A549 (cell line): ENCODE measurements around the gene TFF3. TPM values are rescaled to one million over a fixed set of nuclear protein-coding genes. Genes with fewer than 3 reads are reported as not detected.

Source experiments
- ATAC-seq, 2 experiments: fragments of 200-7000 bp in 1 of 2; fragments of >200 bp in 1 of 2; cut with Nextera tagmentation in 1 of 2; cut with Tn5 transposase in 1 of 2; 3 replicates each; pipeline versions ENCODE4 v1.8.0 to v1.9.1; 2018 to 2020; ENCODE audit warnings: mild to moderate bottlenecking in 1 of 2, moderate library complexity in 1 of 2
- CTCF ChIA-PET: fragments of 300-600 bp; sonication (Branson Sonifier 250); formaldehyde crosslinking; extraction: SDS; loops from one replicate; lab custom pipeline; 2021; ENCODE audit warnings: antibody characterized with exemption, inconsistent platforms; lab: Yijun Ruan, JAX
- POLR2A ChIA-PET: fragments of 350-600 bp; formaldehyde crosslinking; extraction: SDS; loops from one replicate; lab custom pipeline; 2021; ENCODE audit warnings: antibody characterized with exemption, inconsistent platforms; lab: Yijun Ruan, JAX
- DNase-seq, 2 experiments: peaks; one replicate each; pipeline versions ENCODE4 v3.0.0 to v3.0.0-alpha.2; 2011 to 2016; ENCODE audit warnings: low read depth in 1 of 2, low spot score in 1 of 2
- FAIRE-seq: peaks from 2 replicates; lab custom pipeline; 2011; peaks lifted over from hg19 to GRCh38; lab: Jason Lieb, UNC
- H3K27ac ChIP-seq, 2 experiments: fragments of >200 bp; sonication (Bioruptor Twin); formaldehyde crosslinking; 3 replicates each; pipeline ENCODE4 v1.5.1; 2016 to 2017
- H3K4me1 ChIP-seq: fragments of >200 bp; sonication (Bioruptor Twin); formaldehyde crosslinking; 3 replicates; pipeline ENCODE4 v1.6.1; 2016
- H3K4me2 ChIP-seq: fragments of >200 bp; sonication (Bioruptor Twin); formaldehyde crosslinking; 3 replicates; pipeline ENCODE4 v1.6.1; 2016
- H3K4me3 ChIP-seq: fragments of >200 bp; sonication (Bioruptor Twin); formaldehyde crosslinking; 3 replicates; pipeline ENCODE4 v1.5.1; 2016
- H3K9me3 ChIP-seq: fragments of >200 bp; sonication (Bioruptor Twin); formaldehyde crosslinking; 3 replicates; pipeline ENCODE4 v1.6.1; 2016
- BCL3 ChIP-seq: fragments of >200 bp; sonication (Bioruptor Twin); formaldehyde crosslinking; IDR thresholded peaks from 3 replicates; pipeline ENCODE4 v1.6.1; 2016
- BHLHE40 ChIP-seq: IDR thresholded peaks from 2 replicates; pipeline ENCODE4 v1.6.1; 2012; ENCODE audit warnings: low read depth, low read length, inconsistent platforms
- CBX2 ChIP-seq: fragments of 200-600 bp; sonication (generic); IDR thresholded peaks from 2 replicates; pipeline ENCODE4 v1.6.1; 2016; ENCODE audit warnings: low read depth, mild to moderate bottlenecking, borderline replicate concordance
- CBX8 ChIP-seq: fragments of 200-600 bp; sonication (generic); IDR thresholded peaks from 2 replicates; pipeline ENCODE4 v1.6.1; 2016
- CEBPB ChIP-seq, 2 experiments: fragments of >200 bp in 1 of 2; sonication (Bioruptor Twin) in 1 of 2; formaldehyde crosslinking in 1 of 2; IDR thresholded peaks; 2 replicates each; pipeline ENCODE4 v1.6.1; 2012 to 2016
- CTCF ChIP-seq: fragments of >200 bp; sonication (Bioruptor Twin); formaldehyde crosslinking; IDR thresholded peaks from 3 replicates; pipeline ENCODE4 v1.5.1; 2016
- EHF ChIP-seq: fragments of 250-450 bp; sonication (Bioruptor Pico); IDR thresholded peaks from 2 replicates; pipeline ENCODE4 v1.5.0; 2020; ENCODE audit warnings: mild to moderate bottlenecking
- EHMT2 ChIP-seq: fragments of 200-600 bp; sonication (generic); IDR thresholded peaks from 2 replicates; pipeline ENCODE4 v1.6.1; 2016; ENCODE audit warnings: antibody characterized with exemption, low read depth, mild to moderate bottlenecking, moderate library complexity
- EP300 ChIP-seq, 2 experiments: fragments of >200 bp; sonication (Bioruptor Twin); formaldehyde crosslinking; IDR thresholded peaks; 2 replicates in 1 of 2; 3 replicates in 1 of 2; pipeline ENCODE4 v1.6.1; 2016 to 2017
- FOXS1 ChIP-seq: fragments of 250-450 bp; sonication (Bioruptor Pico); IDR thresholded peaks from 2 replicates; pipeline ENCODE4 v1.5.0; 2020; ENCODE audit warnings: mild to moderate bottlenecking, moderate library complexity
- HDAC2 ChIP-seq: fragments of 200-600 bp; sonication (generic); IDR thresholded peaks from 2 replicates; pipeline ENCODE4 v1.6.1; 2016
- HMGXB4 ChIP-seq: fragments of 250-450 bp; sonication (Bioruptor Pico); IDR thresholded peaks from 2 replicates; pipeline ENCODE4 v1.5.0; 2021; ENCODE audit warnings: mild to moderate bottlenecking, moderate library complexity, borderline replicate concordance
- KDM1A ChIP-seq: fragments of 200-600 bp; sonication (generic); IDR thresholded peaks from 2 replicates; pipeline ENCODE4 v1.6.1; 2016; ENCODE audit warnings: low read depth, mild to moderate bottlenecking
- MAX ChIP-seq: IDR thresholded peaks from 2 replicates; pipeline ENCODE4 v1.6.1; 2012
- MAZ ChIP-seq: fragments of 150-350 bp; IDR thresholded peaks from 2 replicates; pipeline ENCODE4 v1.6.1; 2014; ENCODE audit warnings: antibody characterized with exemption, low read depth, low read length, borderline replicate concordance
- NPAS2 ChIP-seq: fragments of 250-450 bp; sonication (Bioruptor Pico); IDR thresholded peaks from 2 replicates; pipeline ENCODE4 v1.8.0; 2022; ENCODE audit warnings: mild to moderate bottlenecking, moderate library complexity, borderline replicate concordance
- NR3C1 ChIP-seq: fragments of >200 bp; sonication (Bioruptor Twin); formaldehyde crosslinking; IDR thresholded peaks from 3 replicates; pipeline ENCODE4 v1.6.1; 2017
- PBX3 ChIP-seq: IDR thresholded peaks from 2 replicates; pipeline ENCODE4 v1.6.1; 2012
- PHF8 ChIP-seq: fragments of 200-600 bp; sonication (generic); IDR thresholded peaks from 2 replicates; pipeline ENCODE4 v1.6.1; 2016; ENCODE audit warnings: low read depth, mild to moderate bottlenecking, antibody characterized with exemption, moderate library complexity, borderline replicate concordance
- RAD21 ChIP-seq, 2 experiments: fragments of >200 bp in 1 of 2; sonication (Bioruptor Twin) in 1 of 2; formaldehyde crosslinking in 1 of 2; IDR thresholded peaks in 1 of 2; conservative IDR thresholded peaks in 1 of 2; 2 replicates in 1 of 2; 3 replicates in 1 of 2; pipeline ENCODE4 v1.6.1; 2012 to 2018; ENCODE audit warnings: inconsistent platforms in 1 of 2
- RARB ChIP-seq: fragments of 250-450 bp; sonication (Bioruptor Pico); IDR thresholded peaks from 2 replicates; pipeline ENCODE4 v1.8.0; 2021; ENCODE audit warnings: mild to moderate bottlenecking, moderate library complexity
- RNF2 ChIP-seq: fragments of 200-600 bp; sonication (generic); IDR thresholded peaks from 2 replicates; pipeline ENCODE4 v1.6.1; 2016; ENCODE audit warnings: low read depth, mild to moderate bottlenecking, antibody characterized with exemption, moderate library complexity, borderline replicate concordance
- SREBF2 ChIP-seq: fragments of 450-650 bp; IDR thresholded peaks from 2 replicates; pipeline ENCODE4 v1.6.1; 2014; ENCODE audit warnings: mild to moderate bottlenecking, moderate library complexity
- TP53 ChIP-seq: fragments of 250-450 bp; sonication (Bioruptor Pico); IDR thresholded peaks from 2 replicates; pipeline ENCODE4 v1.5.0; 2021; ENCODE audit warnings: mild to moderate bottlenecking, moderate library complexity
- ZFP36 ChIP-seq: fragments of 450-650 bp; IDR thresholded peaks from 2 replicates; pipeline ENCODE4 v1.6.1; 2014; ENCODE audit warnings: borderline replicate concordance; ENCODE audit not compliant: partially characterized antibody
- ZSCAN20 ChIP-seq: fragments of 250-450 bp; sonication (Bioruptor Pico); IDR thresholded peaks from 2 replicates; pipeline ENCODE4 v1.8.0; 2022; ENCODE audit warnings: mild to moderate bottlenecking, moderate library complexity
- WGBS: methylation state at CpG from one replicate; pipeline ENCODE4 v1.1.6; 2017; ENCODE audit errors: missing lambda C conversion rate; 5-methylcytosine and 5-hydroxymethylcytosine counted together
- polyA plus RNA-seq, 4 experiments: library from polyadenylated mRNA; depleted of rRNA in 3 of 4; stranded (reverse); fragments of >200 nt; fragmentation: RNase III in 1 of 4; extraction: RNeasy Plus Mini Kit Qiagen cat#74134 plus additional on column Dnase treatment in 1 of 4; gene quantifications; 2 replicates in 3 of 4; 3 replicates in 1 of 4; pipeline ENCODE4 v1.2.3, GENCODE V29; 2011 to 2017

TFF3 gene
- polyA plus RNA-seq, 2 of the 4 experiments (the other 2 are of a cell fraction), result 0.43 TPM; not detected in 1

GRCh38 chr21:42285569-42286245 lies 29.5 kb downstream of the TFF3 start:
- H3K4me2 ChIP-seq, result no peak overlapping the region
- POLR2A ChIA-PET, result no interaction called here
- DNase-seq (no peak), FAIRE-seq (no peak), ATAC-seq (no peak)
- no peak overlapping the region for H3K4me3 ChIP-seq
- TF ChIP-seq CEBPB (IDR thresholded peaks at IDR 0.05) (no peak), BCL3 (no peak), RAD21 (conservative IDR thresholded peaks at IDR 0.05 in 1 of 2, IDR thresholded peaks at IDR 0.05 in 1 of 2) (no peak), NR3C1 (no peak), KDM1A (no peak), ZFP36 (no peak), SREBF2 (no peak), ZSCAN20 (no peak), CBX8 (no peak), EP300 (IDR thresholded peaks at IDR 0.05) (no peak), HDAC2 (no peak), NPAS2 (no peak), RARB (CRISPR knock-in tag) (no peak), CBX2 (no peak), TP53 (no peak), PHF8 (no peak), EHF (CRISPR knock-in tag) (no peak), RNF2 (no peak), EHMT2 (no peak), CTCF (no peak)
- no peaks in the 10 kb centered on the region for H3K9me3 ChIP-seq
- WGBS, result 71% methylated on average over 13 of the region's 13 CpGs
- CTCF ChIA-PET, result interaction anchor here (0.7 to 2.0 kb wide), 4 partner anchors 9 to 995 kb away, joined by 3 to 7 read pairs (median 4); no protein-coding TSS in a partner anchor
- H3K4me1 ChIP-seq, result no peaks in the 10 kb centered on the region
- H3K27ac ChIP-seq, result no peak overlapping the region

- Histone ChIP-seq H3K27ac (no peak overlapping the region), H3K4me2 (no peak overlapping the region), H3K9me3 (no peaks in the 10 kb centered on the region), H3K4me1 (no peaks in the 10 kb centered on the region), H3K4me3 (no peak overlapping the region)
- CTCF ChIA-PET, result interaction anchor here (0.9 kb wide), 1 partner anchor 137 kb away, joined by 3 read pairs; no protein-coding TSS in a partner anchor
- 83% methylated on average over 5 of the region's 12 CpGs for WGBS
- POLR2A ChIA-PET, result no interaction called here
- TF ChIP-seq BHLHE40 (no peak), MAX (no peak), RAD21 (conservative IDR thresholded peaks at IDR 0.05 in 1 of 2, IDR thresholded peaks at IDR 0.05 in 1 of 2) (no peak), EHMT2 (no peak), PBX3 (no peak), MAZ (no peak), EP300 (IDR thresholded peaks at IDR 0.05) (no peak), RARB (CRISPR knock-in tag) (no peak), FOXS1 (no peak), HMGXB4 (CRISPR knock-in tag) (no peak), ZSCAN20 (no peak)
- FAIRE-seq, result no peak
- DNase-seq, result no peak
- no peak for ATAC-seq
Measured at GRCh38 chr21:42282715-42283114, 32.5 kb downstream of the TFF3 start.
